ENCODE measurements around the gene SNAPIN.

DNA sequence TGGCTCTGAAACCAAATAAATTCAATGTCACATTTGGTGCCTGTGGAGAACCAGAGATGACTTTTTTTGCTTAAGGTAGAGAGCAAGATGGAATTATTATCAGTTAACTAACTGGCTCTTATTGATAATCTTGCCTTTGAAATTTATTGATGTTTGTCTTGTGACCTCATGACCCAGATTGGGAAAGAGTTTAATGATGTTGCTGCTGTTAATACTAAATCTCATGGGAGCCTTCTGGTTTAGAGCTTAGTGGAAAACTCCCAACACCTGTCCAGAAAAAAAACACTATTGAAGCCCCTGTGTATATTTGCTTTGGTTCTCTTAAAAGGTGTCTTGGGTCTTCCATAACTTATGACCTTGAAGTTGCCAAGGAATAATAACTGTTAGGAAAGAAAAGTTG is 14.7 kb upstream of the SNAPIN start:
- TF ChIP-seq, protein P1, sequence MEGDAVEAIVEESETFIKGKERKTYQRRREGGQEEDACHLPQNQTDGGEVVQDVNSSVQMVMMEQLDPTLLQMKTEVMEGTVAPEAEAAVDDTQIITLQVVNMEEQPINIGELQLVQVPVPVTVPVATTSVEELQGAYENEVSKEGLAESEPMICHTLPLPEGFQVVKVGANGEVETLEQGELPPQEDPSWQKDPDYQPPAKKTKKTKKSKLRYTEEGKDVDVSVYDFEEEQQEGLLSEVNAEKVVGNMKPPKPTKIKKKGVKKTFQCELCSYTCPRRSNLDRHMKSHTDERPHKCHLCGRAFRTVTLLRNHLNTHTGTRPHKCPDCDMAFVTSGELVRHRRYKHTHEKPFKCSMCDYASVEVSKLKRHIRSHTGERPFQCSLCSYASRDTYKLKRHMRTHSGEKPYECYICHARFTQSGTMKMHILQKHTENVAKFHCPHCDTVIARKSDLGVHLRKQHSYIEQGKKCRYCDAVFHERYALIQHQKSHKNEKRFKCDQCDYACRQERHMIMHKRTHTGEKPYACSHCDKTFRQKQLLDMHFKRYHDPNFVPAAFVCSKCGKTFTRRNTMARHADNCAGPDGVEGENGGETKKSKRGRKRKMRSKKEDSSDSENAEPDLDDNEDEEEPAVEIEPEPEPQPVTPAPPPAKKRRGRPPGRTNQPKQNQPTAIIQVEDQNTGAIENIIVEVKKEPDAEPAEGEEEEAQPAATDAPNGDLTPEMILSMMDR (IDR thresholded peaks at IDR 0.05): no peak
- TF ChIP-seq POLR2A (IDR thresholded peaks at IDR 0.05): no peak
- TF ChIP-seq EP300 (IDR thresholded peaks at IDR 0.05): no peak
- TF ChIP-seq POLR2AphosphoS5 (IDR thresholded peaks at IDR 0.05): no peak

All from gastroesophageal sphincter (tissue), 3 donors.